NCI-H524 (cell line): Measurements from ENCODE around the gene KIAA1549.
"Not testable (repeated sequence)": the region's sequence is repeated elsewhere in the genome, so short reads cannot be mapped to it uniquely, and the experiment has no call there.

Experiments used
- DNase-seq, 2 experiments: peaks; one replicate each; lab custom pipeline; 2025; lab: John Stamatoyannopoulos, UW

Gene KIAA1549

DNA sequence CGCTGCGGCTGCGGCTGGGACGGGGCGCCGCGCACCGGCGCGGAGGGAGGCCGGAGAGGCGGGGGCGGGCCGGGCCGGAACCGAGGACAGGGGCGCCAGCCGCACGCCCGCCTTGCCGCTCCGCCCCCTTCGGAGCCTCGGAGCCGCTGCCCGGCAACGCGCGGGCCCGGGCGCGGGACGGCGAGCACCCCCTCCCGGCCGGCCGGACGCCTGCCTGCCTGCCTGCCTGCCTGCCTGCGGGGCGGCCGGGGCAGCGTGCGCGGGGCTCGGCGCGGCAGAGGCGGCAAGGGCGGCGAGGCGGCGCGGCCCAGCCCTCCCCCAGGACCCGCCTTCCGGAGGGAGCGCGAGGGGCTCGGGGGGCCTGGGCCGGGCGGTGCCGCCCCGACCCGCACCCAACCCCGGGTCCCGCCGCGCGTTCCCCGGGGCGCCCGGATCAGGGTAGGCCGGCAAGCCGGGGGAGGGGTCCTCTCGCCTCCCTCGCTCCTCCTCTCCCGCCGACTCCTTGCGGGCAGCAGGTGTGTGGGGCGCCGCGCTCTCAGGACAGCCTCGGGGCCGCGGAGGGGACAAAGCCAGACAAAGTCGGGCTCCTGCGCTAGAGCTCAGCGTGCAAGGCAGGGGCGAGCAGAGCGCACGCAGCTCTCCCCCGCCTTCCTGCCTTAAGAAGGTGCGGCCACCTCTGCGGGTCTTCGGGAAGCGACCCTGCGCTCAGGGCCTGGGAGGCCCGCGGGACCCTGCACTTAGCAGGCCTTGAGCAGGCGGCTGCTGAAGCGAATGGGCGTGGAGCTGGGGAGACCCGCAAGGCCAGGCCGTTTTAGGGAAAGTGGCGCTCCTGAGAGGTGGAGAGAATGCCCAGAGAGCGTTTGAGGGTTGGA, at the start of gene KIAA1549:
Gene KIAA1549 (minus strand): TSS at position 58 of the 872 bp plus-strand sequence. CDS start 120 bp downstream, outside the sequence.
- DNase-seq, result peak; percentile 23 to 40

DNA sequence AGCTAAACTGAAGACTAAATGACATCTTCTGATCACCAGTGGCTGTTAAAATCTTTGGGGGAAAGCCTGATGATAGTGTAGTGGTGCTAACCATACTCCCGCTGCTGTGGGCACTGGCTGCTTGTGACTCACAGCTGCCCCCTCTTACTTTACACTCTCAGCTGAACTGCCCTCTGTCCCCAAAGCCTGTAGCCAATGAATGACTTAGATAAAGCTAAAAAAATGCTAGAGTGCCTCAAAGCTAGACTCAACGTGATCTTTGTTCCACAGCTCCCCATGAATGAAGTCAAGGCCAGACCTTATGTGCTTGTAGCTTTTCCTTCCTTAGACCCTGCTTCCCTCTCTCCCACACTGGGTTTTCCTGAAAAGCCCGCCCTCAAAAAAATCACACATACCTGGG, 48.2 kb upstream of the KIAA1549 start:
- no peak for DNase-seq

DNA sequence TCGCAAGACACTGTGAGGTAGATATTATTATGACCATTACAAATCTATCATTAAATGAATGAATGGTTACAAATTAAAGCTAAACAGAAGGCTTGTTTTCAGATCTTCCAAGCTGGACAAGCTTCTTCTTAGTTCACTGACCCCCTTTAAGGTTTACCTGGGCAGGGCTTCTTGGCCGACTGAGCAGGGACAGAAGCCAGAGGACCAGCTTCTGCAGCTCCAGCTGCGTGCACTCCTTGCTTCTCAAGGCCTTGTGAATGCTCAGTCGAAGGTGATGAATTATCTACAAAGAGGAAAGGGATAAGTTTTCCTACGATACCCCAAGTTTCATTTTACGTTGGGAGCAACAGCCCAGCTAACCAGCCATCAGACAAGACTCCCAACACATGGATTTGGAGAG, 45.4 kb upstream of the KIAA1549 start:
- no peak for DNase-seq

DNA sequence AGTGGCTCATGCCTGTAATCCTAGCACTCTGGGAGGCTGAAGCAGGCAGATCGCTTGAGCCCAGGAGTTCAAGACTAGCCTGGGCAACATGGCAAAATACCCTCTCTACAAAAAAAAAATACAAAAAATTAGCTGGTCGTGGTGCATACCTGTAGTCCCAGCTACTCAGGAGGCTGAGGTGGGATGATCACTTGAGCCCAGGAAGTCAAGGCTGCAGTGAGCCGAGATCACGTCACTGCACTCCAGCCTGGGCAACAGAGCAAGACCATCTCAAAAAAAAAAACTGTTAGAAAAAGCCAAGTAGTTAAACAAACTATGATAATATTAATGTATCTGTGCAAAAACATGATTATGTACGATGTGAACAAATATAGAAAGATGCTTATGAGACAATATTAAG, 44.7 kb upstream of the KIAA1549 start:
- not testable (repeated sequence) for DNase-seq

DNA sequence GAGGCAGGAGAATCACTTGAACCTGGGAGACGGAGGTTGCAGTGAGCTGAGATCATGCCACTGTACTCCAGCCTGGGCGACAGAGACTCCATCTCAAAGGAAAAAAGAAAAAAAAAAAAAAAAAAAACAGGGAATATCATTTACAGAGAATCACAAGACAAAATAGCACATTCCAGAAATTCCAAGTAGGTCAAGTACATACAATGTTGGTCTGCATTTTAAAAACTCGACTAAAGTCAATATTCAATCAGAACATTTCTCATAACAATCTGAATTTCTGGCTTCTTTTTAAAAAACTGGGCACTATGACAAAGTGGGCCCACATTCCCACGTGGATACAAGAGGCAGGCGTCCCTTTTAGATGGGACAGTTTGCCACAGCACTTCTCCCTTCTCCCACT, 41.9 kb upstream of the KIAA1549 start:
- DNase-seq, result no peak

DNA sequence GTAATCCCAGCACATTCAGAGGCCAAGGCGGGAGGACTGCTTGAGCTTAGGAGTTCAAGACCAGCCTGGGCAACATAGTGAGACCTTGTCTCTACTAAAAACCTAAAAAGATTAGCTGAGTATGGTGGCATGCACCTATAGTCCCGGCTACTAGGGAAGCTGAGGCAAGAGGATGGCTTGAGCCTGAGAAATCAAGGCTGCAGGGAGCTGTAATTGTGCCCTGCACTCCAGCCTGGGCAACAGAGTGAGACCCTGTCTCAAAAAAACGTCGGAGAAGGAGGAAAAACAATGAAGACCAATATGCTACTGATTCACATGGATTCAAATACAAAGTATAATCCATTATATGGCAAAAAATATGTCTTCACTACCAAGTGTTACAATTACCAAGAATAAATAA, 41.1 kb upstream of the KIAA1549 start:
- DNase-seq, result no peak

DNA sequence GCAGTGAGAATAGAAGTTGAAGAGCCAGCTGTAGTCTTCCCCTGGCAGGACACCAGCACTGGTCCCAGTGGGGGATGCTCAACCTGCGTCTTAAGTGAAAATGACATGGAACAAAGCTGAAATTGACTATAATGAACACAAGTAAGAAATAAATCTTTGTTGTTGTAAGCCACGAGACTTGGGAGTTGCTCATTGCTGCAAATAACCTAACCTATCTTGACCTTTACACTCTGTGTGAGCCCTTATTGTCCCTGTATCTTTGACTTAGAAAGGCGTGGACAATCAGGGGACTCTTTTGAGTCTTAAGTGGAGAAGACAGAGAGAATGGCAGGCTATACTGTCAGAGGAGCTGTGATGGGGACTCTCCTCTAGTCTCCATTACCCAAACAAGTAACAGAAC, 37.7 kb upstream of the KIAA1549 start:
- DNase-seq, result no peak

DNA sequence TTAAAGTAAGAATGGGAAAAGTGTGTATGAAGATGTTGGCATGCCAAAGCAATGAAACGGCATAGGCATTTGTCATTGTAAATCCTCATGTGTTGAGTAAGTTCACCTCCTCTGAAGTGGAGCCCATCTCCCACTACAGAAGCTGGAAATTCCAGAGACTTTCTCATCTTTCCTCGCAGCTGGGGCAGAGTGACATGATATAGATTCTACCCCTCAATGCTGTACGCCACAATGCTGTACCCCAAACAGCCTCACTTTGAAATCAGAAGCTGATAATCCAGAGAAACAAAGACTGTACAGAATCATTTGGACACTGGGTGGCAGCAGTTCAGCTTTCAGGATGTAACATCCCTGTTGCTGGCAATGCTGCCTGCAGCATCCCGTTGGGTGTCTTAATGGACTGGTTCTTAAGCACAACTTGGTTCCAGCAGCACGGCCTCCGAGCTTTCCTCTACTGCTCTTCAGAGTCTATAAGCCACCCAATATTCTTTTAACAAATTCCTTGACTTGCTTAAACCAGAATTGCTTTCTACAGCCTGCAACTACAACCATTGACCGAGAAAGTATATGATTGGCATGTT, 35.8 kb upstream of the KIAA1549 start:
- DNase-seq, result peak; percentile 61 to 77

DNA sequence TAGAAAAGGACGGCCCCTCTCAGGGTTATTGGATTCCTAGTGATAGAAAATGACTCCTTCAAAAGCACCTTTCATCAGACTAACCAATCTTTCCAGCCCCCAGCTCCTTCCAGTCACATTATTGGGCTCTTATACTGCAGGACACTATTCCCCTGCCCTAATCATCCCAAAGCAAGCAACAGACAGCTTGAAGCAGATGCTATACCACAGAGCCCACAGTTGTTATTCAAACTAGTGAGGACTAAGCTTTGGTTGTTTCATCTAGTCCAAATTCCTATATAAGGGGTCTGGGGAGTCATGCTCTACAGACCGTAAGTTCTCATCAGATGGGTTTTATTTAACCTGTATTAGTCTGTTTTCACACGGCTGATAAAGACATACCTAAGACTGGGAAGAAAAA, 30.2 kb upstream of the KIAA1549 start:
- DNase-seq, result no peak

DNA sequence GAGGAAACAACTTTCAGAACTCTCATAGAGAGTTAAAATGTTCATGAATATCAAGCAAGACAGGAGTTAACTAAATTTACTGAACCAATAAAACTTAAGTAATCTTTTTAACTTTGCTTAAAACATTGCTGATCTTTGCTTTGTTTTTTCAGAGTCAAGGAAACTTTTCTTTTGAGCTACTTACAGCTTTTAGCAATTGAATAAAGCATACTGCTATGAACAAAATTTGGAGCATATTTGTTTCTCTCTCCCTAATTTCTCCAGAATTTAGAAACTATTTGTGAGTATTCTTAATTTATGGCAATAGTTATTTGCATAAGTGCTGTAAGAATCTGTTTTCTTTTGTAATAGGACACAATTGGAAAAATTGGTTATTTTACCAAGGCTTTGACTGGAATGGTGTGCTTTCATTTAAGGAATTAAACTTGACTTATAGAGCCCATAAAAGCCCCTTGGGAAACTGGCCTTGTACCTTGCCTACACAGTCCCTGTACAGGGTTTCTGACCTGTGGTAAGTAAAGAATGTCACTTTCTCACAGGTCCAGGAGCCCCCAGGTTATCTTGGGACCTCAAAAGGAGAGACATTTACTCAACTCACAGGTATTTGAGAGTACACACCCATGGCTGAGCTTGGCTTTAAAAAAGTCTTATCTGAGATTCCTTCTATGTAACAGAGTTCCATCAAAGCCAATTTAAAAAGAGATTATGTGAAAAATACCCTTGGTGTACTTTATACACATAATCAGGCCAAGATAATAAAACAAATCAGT, 23.3 kb upstream of the KIAA1549 start:
- DNase-seq, result no peak

DNA sequence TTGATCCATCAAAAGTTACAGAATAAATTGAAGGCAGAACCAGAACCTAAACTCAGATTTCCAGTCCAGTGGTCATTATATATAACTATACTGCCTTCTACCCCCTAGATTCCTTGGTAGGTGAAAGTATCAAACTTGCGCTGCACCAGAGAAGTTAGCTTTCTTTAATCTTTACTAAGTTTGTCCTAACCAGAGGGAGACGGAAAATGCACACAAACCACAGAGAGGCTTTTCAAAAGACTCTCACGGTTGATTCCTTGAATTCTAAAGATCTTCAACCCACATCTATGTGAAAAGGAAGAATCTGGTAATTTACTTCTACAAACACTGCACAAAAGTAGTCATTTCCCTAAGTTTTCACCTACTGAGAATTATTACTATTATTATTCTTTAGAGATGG, 18.2 kb upstream of the KIAA1549 start:
- DNase-seq, result no peak

DNA sequence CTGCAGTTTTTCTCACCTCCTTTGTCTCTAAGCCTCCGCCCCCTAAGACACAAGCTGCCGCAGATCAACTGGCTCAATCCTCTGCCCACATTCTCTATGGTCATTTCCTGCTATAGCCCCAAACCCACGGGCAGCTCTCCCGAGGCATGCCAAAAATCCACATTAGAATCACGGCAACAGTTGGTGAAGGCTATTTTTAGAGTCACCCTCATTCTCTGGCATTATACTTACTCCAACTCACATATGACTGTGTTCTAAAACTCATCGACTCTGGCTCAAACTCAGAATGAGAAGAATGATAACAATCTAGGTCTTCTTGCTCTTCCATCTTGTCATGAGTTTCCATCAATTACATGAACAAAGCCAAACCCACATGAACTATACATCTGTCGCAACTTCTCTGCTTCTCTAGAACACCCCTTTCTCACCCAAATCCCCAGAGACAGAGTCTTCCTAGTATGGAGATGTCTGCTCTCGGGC, 10.9 kb upstream of the KIAA1549 start:
- DNase-seq, result no peak

DNA sequence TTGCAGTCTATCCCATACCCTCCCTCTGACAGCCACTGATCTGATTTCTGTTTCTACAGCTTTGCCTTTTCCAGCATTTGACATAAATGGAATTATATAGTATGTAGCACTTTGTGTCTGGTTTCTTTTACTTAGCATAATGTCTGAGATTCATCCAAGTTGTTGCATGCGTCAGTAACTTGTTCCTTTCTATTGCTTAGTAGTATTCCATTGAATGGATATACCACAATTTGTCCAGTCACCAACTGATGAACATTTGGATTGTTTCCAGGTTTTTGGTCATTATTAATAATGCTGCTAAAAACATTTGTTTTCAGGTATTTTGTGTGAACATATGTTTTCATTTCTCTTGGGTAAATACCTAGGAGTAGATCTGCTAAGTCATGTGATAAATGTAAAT, 6.5 kb upstream of the KIAA1549 start:
- DNase-seq, result no peak

DNA sequence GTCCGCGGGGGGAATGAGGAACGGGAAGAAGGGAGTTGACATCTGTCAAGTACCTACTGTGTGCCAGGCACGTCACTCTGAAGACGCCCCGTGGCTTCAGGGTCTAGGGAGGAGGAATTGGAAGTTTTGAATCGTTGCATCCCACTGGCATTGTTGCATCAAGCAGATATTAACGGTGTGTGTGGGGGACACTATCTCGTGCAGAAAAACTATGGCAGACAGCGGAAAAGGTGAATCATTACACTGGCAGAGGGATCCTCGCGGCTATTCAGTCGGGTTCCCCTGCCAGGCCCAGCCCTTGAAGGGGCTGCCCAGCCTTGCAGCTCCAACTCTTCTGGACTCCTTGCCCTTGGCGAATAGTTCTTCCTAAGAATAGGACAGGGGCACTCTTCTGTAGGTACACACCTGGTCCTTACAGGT, 1.0 kb upstream of the KIAA1549 start:
- DNase-seq, result no peak

DNA sequence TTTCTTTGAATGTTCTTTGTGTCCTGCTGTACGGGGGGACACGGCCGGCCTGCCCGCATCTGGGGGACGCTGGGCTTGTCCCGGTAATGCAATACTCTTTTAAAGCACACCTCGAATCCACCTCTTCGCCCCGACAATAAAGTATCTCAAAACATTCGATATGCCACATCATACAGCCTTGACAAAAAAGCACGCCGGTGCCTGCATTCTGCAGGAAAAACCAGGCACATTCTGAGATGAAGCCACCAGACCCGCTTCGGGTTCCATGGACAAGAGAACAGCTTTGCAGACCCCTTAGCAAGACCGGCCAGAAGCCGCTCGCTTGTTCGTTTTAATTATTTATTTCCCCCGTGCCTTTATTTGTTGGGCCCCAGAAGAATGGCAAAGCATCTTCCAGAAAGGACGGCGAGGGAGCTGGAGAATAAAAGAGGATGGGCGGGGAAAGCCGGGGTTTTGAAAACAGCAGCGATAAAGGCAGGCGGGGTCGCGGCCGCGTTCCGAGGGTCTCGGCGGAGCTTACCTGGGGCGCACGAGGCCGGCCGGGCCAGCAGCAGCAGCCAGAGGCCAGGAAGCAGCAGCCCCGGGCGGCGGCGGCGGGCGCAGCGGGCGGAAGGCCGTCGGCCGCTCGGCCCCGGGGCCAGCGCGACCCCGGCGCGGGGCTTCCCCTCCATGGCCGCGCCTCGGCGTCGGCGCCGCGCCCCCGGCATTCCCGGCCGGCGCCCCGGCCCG, 462 bp downstream of the KIAA1549 start:
- peak in 1 of 2 experiments; percentile 21 for DNase-seq

DNA sequence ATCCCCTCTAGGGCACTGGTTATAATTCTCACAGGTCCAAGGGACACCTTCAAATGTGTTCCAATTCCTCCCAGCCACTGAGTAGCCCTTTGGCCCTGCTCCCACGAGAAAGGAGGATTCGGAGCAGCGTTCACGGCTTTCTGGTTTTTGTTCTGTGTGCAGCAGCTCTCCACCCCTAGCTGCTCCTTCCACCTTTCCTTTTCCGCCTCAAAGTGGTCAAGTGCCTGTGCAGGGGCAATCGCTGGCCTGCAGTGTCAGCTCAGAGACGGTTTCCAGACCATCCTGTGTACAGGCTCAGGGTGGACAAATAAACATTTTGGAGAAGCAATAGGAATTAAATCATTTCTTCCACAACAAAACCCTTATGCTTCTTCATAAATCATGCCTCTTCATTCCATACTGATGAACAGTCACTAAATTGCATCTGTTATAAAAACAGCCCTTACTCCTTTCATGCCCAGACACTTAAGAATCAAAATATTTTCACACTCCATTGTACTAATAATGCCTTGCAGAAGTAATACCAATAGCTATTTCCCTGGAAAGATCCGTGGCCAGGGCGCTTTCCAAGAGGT, 1.1 kb downstream of the KIAA1549 start:
- no peak for DNase-seq

DNA sequence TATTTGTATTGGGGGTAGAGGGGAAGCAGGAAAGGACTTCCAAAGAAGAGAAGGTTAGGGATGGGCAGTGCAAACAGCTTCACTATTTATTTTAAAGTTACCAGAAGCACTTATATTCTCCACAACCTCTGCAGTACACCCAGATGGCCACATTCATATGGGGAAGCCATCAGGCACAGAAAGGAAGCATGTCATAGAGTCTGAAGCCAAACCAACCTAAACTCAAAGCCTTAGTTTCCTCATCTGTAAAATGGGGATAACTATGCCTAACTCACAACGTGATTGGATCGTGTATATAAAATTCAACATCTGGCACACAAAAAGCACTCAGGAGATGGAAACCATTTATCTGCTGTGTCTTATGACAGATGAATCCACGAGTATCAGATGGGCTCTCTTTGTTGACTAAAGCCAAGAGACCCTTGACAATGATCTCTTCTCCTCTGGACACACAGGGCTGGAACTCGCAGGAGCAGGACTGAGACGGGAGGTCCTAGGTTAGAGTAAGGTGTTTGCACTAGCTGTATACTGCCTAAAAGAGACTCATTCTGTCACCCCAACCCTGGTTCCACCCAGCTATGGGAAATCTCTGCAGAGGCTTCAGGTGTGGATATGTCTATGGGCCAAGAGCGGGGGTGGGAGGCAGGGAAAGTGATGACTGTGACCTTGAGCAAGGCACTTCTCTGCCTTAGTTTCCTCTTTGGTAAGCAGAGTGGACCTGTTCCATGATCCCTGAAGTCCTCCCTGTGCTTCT, 1.8 kb downstream of the KIAA1549 start:
- no peak for DNase-seq

DNA sequence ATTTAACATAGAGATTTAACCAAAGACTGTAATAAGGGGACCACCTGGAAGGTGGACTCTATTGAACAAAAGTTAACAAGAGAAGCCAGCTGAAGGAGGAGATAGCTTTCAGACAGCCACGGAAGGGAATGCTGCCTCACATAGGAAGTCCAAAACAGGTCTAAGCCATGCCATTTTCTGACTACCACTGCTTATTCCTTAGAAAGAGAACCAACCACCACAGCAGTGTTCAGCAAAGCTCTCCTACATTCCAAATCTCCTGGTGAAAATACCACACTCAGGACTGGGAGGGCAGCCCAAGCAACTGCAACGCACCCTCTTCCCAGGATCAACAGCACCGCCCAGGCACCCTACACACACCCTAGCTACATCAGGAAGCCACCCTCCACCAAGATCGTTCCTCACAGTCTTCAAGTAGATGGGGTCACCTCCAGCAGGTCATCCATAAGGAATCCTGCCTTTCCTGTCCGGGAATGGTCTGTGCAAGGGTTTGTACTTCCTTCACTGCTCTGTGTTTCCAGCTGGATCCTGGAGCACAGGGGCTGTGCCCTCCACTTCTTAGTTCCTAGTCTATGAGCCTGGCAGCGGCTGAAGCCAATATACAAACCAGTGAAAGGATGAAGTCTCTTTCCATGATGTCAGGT, 2.5 kb downstream of the KIAA1549 start:
- no peak for DNase-seq

DNA sequence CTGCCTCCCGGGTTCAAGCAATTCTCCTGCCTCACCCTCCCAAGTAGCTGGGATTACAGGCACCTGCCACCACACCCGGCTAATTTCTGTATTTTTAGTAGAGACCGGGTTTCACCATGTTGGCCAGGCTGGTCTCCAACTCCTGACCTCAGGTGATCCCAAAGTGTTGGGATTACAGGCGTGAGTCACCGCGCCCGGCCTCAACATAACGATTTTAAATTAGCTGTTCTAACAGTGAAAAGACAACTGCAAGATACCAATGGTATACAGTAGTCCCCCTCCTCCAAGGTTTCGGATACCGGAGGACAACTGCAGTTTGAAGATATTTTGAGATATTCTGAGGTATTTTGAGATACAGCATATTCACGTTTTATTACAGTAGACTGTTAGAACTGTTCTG, 5.0 kb downstream of the KIAA1549 start:
- not testable (repeated sequence) for DNase-seq

DNA sequence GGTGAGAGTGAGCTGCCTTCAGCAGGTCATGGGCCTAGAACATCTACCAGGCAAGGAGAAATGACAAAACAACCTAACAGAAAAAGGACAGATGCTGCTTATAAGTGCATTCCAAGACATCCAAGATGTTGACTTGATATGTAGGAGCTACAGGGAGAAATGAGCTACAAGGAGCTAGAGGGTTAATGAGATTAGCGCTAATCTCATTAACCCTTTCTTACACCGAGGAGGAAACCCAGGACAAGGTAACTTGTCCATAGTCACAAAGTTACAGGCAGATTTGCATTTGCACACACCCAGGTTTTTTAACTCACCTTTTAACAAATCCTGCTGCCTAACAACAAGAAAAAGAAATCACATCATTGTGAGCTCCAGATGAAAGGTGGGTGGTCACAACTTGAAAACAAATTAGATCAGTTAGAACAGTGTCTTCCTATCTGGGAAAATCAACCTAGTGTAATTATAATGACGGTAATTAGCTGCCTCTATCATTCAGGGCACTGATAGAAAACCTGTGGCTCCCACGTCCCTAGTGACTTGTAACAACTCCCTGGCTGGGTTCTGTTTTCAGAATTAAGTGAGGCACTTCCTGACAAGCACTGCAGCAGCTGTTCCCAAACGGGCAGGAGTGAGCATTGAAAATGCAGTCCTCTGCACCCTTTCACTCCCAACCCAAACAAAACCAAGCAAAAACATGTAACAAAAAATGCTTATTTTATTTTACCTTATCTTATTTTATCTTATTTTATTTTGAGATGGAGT, 5.7 kb downstream of the KIAA1549 start:
- peak; percentile 48 to 74 for DNase-seq
